Endodermal cell (in vitro differentiated cells): Measurements from ENCODE around the gene BAK1. TPM values are rescaled to one million over a fixed set of nuclear protein-coding genes. Genes with fewer than 3 reads are reported as not detected.

Experiments
- DNase-seq: peaks from one replicate; pipeline ENCODE4 v3.0.0-alpha.2; 2017
- H3K27ac ChIP-seq: 2 replicates; pipeline ENCODE4 v1.5.1; 2013; ENCODE audit warnings: mild to moderate bottlenecking, low read depth, low read length, moderate library complexity
- H3K27me3 ChIP-seq: 2 replicates; pipeline ENCODE4 v1.6.1; 2013; ENCODE audit warnings: mild to moderate bottlenecking, low read length, moderate library complexity; ENCODE audit not compliant: insufficient read depth, control insufficient read depth, poor library complexity, severe bottlenecking
- H3K36me3 ChIP-seq: 2 replicates; pipeline ENCODE4 v1.7.0; 2013; ENCODE audit warnings: mild to moderate bottlenecking, low read length, moderate library complexity; ENCODE audit not compliant: control insufficient read depth, insufficient read depth
- H3K4me1 ChIP-seq: one replicate; pipeline ENCODE4 v1.7.0; 2013; ENCODE audit warnings: low read length; ENCODE audit not compliant: control insufficient read depth, insufficient read depth
- H3K4me3 ChIP-seq: 2 replicates; pipeline ENCODE4 v1.5.1; 2013; ENCODE audit warnings: mild to moderate bottlenecking, low read length, moderate library complexity
- H3K9ac ChIP-seq: 2 replicates; pipeline ENCODE4 v1.6.1; 2013; ENCODE audit warnings: mild to moderate bottlenecking, low read length, moderate library complexity; ENCODE audit not compliant: poor library complexity, severe bottlenecking; ENCODE audit errors: extremely low read depth
- H3K9me3 ChIP-seq: 2 replicates; pipeline ENCODE4 v1.6.1; 2013; ENCODE audit warnings: mild to moderate bottlenecking, low read length, moderate library complexity; ENCODE audit not compliant: control insufficient read depth
- H3K27ac Mint-ChIP-seq: 2 replicates; pipeline ENCODE4 v1.8.0; 2020; ENCODE audit warnings: mixed read lengths
- H3K27me3 Mint-ChIP-seq: 2 replicates; pipeline ENCODE4 v1.8.0; 2021; ENCODE audit warnings: mild to moderate bottlenecking, mixed read lengths; ENCODE audit not compliant: insufficient read depth
- H3K36me3 Mint-ChIP-seq: 2 replicates; pipeline ENCODE4 v1.8.0; 2020; ENCODE audit warnings: low read depth, mixed read lengths
- H3K4me1 Mint-ChIP-seq: 2 replicates; pipeline ENCODE4 v1.8.0; 2020; ENCODE audit warnings: mixed read lengths
- H3K4me3 Mint-ChIP-seq: 2 replicates; pipeline ENCODE4 v1.8.0; 2020; ENCODE audit warnings: mild to moderate bottlenecking, moderate library complexity, mixed read lengths
- H3K9me3 Mint-ChIP-seq: 2 replicates; pipeline ENCODE4 v1.8.0; 2020; ENCODE audit warnings: mild to moderate bottlenecking, mixed read lengths
- WGBS, 2 experiments: methylation state at CpG; one replicate each; pipeline versions ENCODE4 v1.1.5 to v1.1.7; 2013; ENCODE audit warnings: missing lambda C conversion rate in 2 of 2, mixed read lengths in 1 of 2; ENCODE audit not compliant: insufficient coverage in 1 of 2, insufficient read length in 1 of 2; 5-methylcytosine and 5-hydroxymethylcytosine counted together
- total RNA-seq, 2 donors: library from RNA; stranded (reverse); fragmentation: NEBNext Ultra II Directional in 1 of 2; extraction: Animal tissue kit (Norgen Biotek cat#: 25700) in 1 of 2; gene quantifications; 2 replicates in 1 of 2; 3 replicates in 1 of 2; pipeline ENCODE4 v1.2.1, GENCODE V29; 2021
- TF ChIP-seq, protein P1 (sequence below): fragments of 200-600 bp; sonication (generic); conservative IDR thresholded peaks from 2 replicates; pipeline ENCODE4 v1.5.0; 2021; ENCODE audit warnings: antibody characterized with exemption, mild to moderate bottlenecking

Gene BAK1
- total RNA-seq, 2 donors from 2014 or later = 39.9 to 41.2 TPM

DNA sequence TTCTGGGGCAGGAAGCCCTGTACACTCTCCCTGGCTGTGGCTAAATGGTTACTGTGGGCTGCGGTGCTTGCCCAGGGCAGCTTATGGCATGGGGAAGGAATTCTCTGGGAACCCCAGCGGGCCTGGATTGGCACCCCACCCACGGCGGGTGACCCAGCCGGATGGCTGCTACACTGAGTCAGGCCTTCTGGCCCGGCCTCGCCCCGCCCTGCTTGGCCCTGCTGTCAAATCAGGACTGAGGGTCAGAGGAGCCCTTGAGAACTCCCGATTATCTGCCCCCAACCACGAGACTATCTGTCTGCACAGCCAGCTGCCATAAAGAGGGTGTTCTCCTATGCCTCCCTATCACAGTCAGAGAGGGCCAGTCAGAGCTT, 33.7 kb upstream of the BAK1 start:
- no peaks in the 10 kb centered on the region for H3K9me3 Mint-ChIP-seq
- H3K27ac Mint-ChIP-seq = no peak overlapping the region
- no peak for DNase-seq
- H3K4me3 ChIP-seq = no peak overlapping the region
- H3K4me3 Mint-ChIP-seq = no peak overlapping the region
- H3K9me3 ChIP-seq = no peaks in the 10 kb centered on the region
- WGBS, 2 experiments = 87 to 94% methylated on average over 6 to 10 of the region's 10 CpGs
- peaks cover 6% of the 10 kb centered on the region for H3K4me1 Mint-ChIP-seq
- H3K9ac ChIP-seq = no peak overlapping the region
- H3K4me1 ChIP-seq = peaks cover 8% of the 10 kb centered on the region
- H3K27me3 ChIP-seq = peaks cover 2% of the 10 kb centered on the region
- no peaks in the 10 kb centered on the region for H3K36me3 Mint-ChIP-seq
- H3K27ac ChIP-seq = no peak overlapping the region
- H3K27me3 Mint-ChIP-seq = peaks cover 21% of the 10 kb centered on the region
- no peaks in the 10 kb centered on the region for H3K36me3 ChIP-seq
- TF ChIP-seq, protein P1, sequence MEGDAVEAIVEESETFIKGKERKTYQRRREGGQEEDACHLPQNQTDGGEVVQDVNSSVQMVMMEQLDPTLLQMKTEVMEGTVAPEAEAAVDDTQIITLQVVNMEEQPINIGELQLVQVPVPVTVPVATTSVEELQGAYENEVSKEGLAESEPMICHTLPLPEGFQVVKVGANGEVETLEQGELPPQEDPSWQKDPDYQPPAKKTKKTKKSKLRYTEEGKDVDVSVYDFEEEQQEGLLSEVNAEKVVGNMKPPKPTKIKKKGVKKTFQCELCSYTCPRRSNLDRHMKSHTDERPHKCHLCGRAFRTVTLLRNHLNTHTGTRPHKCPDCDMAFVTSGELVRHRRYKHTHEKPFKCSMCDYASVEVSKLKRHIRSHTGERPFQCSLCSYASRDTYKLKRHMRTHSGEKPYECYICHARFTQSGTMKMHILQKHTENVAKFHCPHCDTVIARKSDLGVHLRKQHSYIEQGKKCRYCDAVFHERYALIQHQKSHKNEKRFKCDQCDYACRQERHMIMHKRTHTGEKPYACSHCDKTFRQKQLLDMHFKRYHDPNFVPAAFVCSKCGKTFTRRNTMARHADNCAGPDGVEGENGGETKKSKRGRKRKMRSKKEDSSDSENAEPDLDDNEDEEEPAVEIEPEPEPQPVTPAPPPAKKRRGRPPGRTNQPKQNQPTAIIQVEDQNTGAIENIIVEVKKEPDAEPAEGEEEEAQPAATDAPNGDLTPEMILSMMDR = no peak

GRCh38 chr6:33613146-33613794, 33.2 kb upstream of the BAK1 start:
- whole genome bisulfite sequencing, 2 experiments = 87 to 100% methylated on average over 2 to 8 of the region's 8 CpGs
- Mint-ChIP-seq H3K27ac (no peak overlapping the region), H3K4me1 (peaks cover 6% of the 10 kb centered on the region), H3K36me3 (no peaks in the 10 kb centered on the region), H3K9me3 (no peaks in the 10 kb centered on the region), H3K4me3 (no peak overlapping the region), H3K27me3 (peaks cover 16% of the 10 kb centered on the region)
- H3K36me3 ChIP-seq = no peaks in the 10 kb centered on the region
- no peak for DNase-seq
- no peaks in the 10 kb centered on the region for H3K27me3 ChIP-seq
- TF ChIP-seq, protein P1 = no peak
- H3K4me1 ChIP-seq = peaks cover 8% of the 10 kb centered on the region
- H3K9me3 ChIP-seq = no peaks in the 10 kb centered on the region
- no peak overlapping the region for H3K4me3 ChIP-seq
- no peak overlapping the region for H3K9ac ChIP-seq
- H3K27ac ChIP-seq = no peak overlapping the region

- Mint-ChIP-seq H3K9me3 (no peaks in the 10 kb centered on the region), H3K27me3 (peaks cover 14% of the 10 kb centered on the region), H3K4me3 (no peak overlapping the region), H3K36me3 (no peaks in the 10 kb centered on the region), H3K4me1 (peaks cover 6% of the 10 kb centered on the region), H3K27ac (no peak overlapping the region)
- WGBS, 2 experiments = 48 to 77% methylated on average over 8 to 22 of the region's 22 CpGs
- TF ChIP-seq, protein P1 = no peak
- no peak overlapping the region for H3K9ac ChIP-seq
- peak; percentile 62 for DNase-seq
- H3K4me3 ChIP-seq = no peak overlapping the region
- H3K27ac ChIP-seq = peak overlapping the region; percentile 73
- H3K27me3 ChIP-seq = no peaks in the 10 kb centered on the region
- no peaks in the 10 kb centered on the region for H3K9me3 ChIP-seq
- peaks cover 8% of the 10 kb centered on the region for H3K4me1 ChIP-seq
- no peaks in the 10 kb centered on the region for H3K36me3 ChIP-seq
Measured at GRCh38 chr6:33610779-33611732, 31.0 kb upstream of the BAK1 start.
